H1 (cell line): Measurements from ENCODE around the gene SAFB.

ENCODE experiments used
- GTF2F1 ChIP-seq: IDR thresholded peaks from 2 replicates; pipeline ENCODE4 v1.6.1; 2012; ENCODE audit warnings: low read depth, low read length, improper control_type of control experiment, borderline replicate concordance
- TF ChIP-seq, protein P1 (sequence below), 3 experiments: IDR thresholded peaks; 1 replicate in 2 of 3; 2 replicates in 1 of 3; pipeline versions ENCODE4 v1.5.1 to v1.6.1; 2011; ENCODE audit warnings: low read length in 3 of 3, mild to moderate bottlenecking in 3 of 3, inconsistent platforms in 2 of 3, low read depth in 1 of 3, moderate library complexity in 1 of 3; ENCODE audit not compliant: insufficient read depth in 1 of 3; ENCODE audit errors: control extremely low read depth in 1 of 3

GRCh38 chr19:5615756-5616327 is 7.0 kb upstream of the SAFB start:
- TF ChIP-seq, protein P1, sequence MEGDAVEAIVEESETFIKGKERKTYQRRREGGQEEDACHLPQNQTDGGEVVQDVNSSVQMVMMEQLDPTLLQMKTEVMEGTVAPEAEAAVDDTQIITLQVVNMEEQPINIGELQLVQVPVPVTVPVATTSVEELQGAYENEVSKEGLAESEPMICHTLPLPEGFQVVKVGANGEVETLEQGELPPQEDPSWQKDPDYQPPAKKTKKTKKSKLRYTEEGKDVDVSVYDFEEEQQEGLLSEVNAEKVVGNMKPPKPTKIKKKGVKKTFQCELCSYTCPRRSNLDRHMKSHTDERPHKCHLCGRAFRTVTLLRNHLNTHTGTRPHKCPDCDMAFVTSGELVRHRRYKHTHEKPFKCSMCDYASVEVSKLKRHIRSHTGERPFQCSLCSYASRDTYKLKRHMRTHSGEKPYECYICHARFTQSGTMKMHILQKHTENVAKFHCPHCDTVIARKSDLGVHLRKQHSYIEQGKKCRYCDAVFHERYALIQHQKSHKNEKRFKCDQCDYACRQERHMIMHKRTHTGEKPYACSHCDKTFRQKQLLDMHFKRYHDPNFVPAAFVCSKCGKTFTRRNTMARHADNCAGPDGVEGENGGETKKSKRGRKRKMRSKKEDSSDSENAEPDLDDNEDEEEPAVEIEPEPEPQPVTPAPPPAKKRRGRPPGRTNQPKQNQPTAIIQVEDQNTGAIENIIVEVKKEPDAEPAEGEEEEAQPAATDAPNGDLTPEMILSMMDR (IDR thresholded peaks at IDR 0.05; ENCODE audit: control extremely low read depth in 1 of 3, insufficient read depth in 1 of 3, low read depth in 1 of 3, low read length in 3 of 3): no peak
- TF ChIP-seq GTF2F1: no peak
